Erythroblast (primary cell): ENCODE data around the gene RNASE7.

Experiments
- GATA1 ChIP-seq: IDR thresholded peaks from 2 replicates; pipeline ENCODE4 v1.6.1; 2011; ENCODE audit warnings: low read depth, mild to moderate bottlenecking, control low read depth, low read length, moderate library complexity
- POLR2A ChIP-seq: IDR thresholded peaks from 2 replicates; pipeline ENCODE4 v1.6.1; 2011; ENCODE audit warnings: mild to moderate bottlenecking, low read length

DNA sequence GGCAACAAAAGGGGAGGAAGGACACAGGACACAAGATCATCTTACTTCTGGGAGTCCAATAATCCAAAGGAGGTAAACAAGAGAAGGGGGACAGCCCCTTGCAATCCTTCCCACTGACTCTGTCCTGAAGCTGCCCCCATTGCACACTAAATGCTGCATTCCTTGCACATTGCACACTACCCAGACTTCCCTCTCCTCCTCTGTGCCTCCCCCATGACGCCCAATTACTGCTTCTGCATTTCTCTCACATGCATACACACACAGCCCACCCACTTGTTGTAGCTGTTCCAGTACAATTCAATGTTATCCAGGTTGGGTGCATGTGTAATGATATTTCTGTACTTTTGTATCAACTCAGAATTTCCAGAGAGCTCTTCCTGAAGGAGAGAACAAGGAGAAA, 22.8 kb upstream of the RNASE7 start:
- TF ChIP-seq POLR2A = no peak
- TF ChIP-seq GATA1 = no peak
